Small intestine (tissue), 7 donors: ENCODE results near the gene ORC5. TPM values are rescaled to one million over a fixed set of nuclear protein-coding genes. Genes with fewer than 3 reads are reported as not detected.

Source experiments
- DNase-seq, 2 donors: peaks; one replicate each; pipeline versions ENCODE4 v3.0.0 to v3.0.0-alpha.2; 2013
- FAIRE-seq: peaks from 2 replicates; lab custom pipeline; 2012; peaks lifted over from hg19 to GRCh38; lab: Jason Lieb, UNC
- H3K27ac ChIP-seq, 3 donors: one replicate each; pipeline ENCODE4 v1.5.1; 2013; ENCODE audit warnings: low read length in 2 of 3, mild to moderate bottlenecking in 2 of 3, control low read depth in 1 of 3, inconsistent platforms in 1 of 3, low read depth in 1 of 3, moderate library complexity in 1 of 3
- H3K27me3 ChIP-seq, 3 donors: one replicate each; pipeline ENCODE4 v1.6.1; 2013; ENCODE audit warnings: low read length in 3 of 3, inconsistent platforms in 1 of 3; ENCODE audit not compliant: control insufficient read depth in 3 of 3, insufficient read depth in 3 of 3
- H3K36me3 ChIP-seq, 3 donors: one replicate each; pipeline ENCODE4 v1.6.1; 2013; ENCODE audit warnings: low read length in 3 of 3, inconsistent platforms in 1 of 3, low read depth in 1 of 3, mild to moderate bottlenecking in 1 of 3, moderate library complexity in 1 of 3; ENCODE audit not compliant: control insufficient read depth in 3 of 3, insufficient read depth in 2 of 3
- H3K4me1 ChIP-seq, 3 donors: one replicate each; pipeline ENCODE4 v1.6.1; 2013; ENCODE audit warnings: low read length in 2 of 3, inconsistent platforms in 1 of 3, low read depth in 1 of 3, mild to moderate bottlenecking in 1 of 3, moderate library complexity in 1 of 3; ENCODE audit not compliant: control insufficient read depth in 3 of 3, insufficient read depth in 2 of 3
- H3K4me3 ChIP-seq, 3 donors: one replicate each; pipeline ENCODE4 v1.5.1; 2013; ENCODE audit warnings: low read length in 3 of 3, control low read depth in 1 of 3, inconsistent platforms in 1 of 3, low read depth in 1 of 3, mild to moderate bottlenecking in 1 of 3, moderate library complexity in 1 of 3
- H3K9me3 ChIP-seq, 2 donors: one replicate each; pipeline ENCODE4 v1.6.1; 2013; ENCODE audit warnings: low read depth in 1 of 2, low read length in 1 of 2; ENCODE audit not compliant: control insufficient read depth in 2 of 2, insufficient read depth in 1 of 2
- WGBS, 3 donors: extraction: QIAGEN DNeasy Blood & Tissue Kit; methylation state at CpG; one replicate each; pipeline ENCODE4 v1.1.7; 2013; 5-methylcytosine and 5-hydroxymethylcytosine counted together
- polyA plus RNA-seq, 4 donors: library from polyadenylated mRNA; stranded (reverse) in 3 of 4; unstranded in 1 of 4; fragments of 200-250 nt in 3 of 4; fragments of 120-200 nt in 1 of 4; gene quantifications; one replicate each; pipeline versions ENCODE4 v1.2.1 to v1.2.3, GENCODE V29; 2013
- donor health status: healthy with polysubstance abuse.
- donor health status: control.
- donor health status: control.
- donor health status: Bipolar disorder and iron deficiency.
- donor health status: healthy.

The ORC5 gene
- polyA plus RNA-seq, 4 donors, result 3.8 to 18.4 (median 8.6) TPM

GRCh38 chr7:104123786-104124185 lies 84.0 kb downstream of the ORC5 start:
- FAIRE-seq (no peak), DNase-seq (no peak)
- Histone ChIP-seq H3K4me1 (no peaks in the 10 kb centered on the region), H3K9me3 (no peaks in the 10 kb centered on the region), H3K27me3 (no peaks in the 10 kb centered on the region), H3K36me3 (peaks cover 3 to 6% (median 5%) of the 10 kb centered on the region in 3 donors), H3K4me3 (no peak overlapping the region), H3K27ac (no peak overlapping the region)
- 92 to 96% (median 94%) methylated on average over 3 of the region's 3 CpGs for WGBS, 3 donors

GRCh38 chr7:104113788-104114187 lies 94.0 kb downstream of the ORC5 start:
- DNase-seq (no peak), FAIRE-seq (no peak)
- Histone ChIP-seq H3K4me3 (no peak overlapping the region), H3K9me3 (no peaks in the 10 kb centered on the region), H3K27me3 (no peaks in the 10 kb centered on the region), H3K36me3 (no peaks in the 10 kb centered on the region), H3K27ac (no peak overlapping the region), H3K4me1 (no peaks in the 10 kb centered on the region)
- 85 to 94% (median 92%) methylated on average over 2 of the region's 2 CpGs for WGBS, 3 donors

GRCh38 chr7:104112623-104113022 lies 95.2 kb downstream of the ORC5 start:
- no peaks in the 10 kb centered on the region for H3K9me3 ChIP-seq
- FAIRE-seq, result no peak
- 76 to 85% (median 78%) methylated on average over 1 of the region's 1 CpG for WGBS, 3 donors

GRCh38 chr7:104111271-104111670 lies 96.5 kb downstream of the ORC5 start:
- Histone ChIP-seq H3K27ac (no peak overlapping the region), H3K4me3 (no peak overlapping the region), H3K9me3 (no peaks in the 10 kb centered on the region), H3K36me3 (no peaks in the 10 kb centered on the region), H3K4me1 (no peaks in the 10 kb centered on the region), H3K27me3 (no peaks in the 10 kb centered on the region)
- DNase-seq (no peak), FAIRE-seq (no peak)
- WGBS, 3 donors, result 37 to 45% (median 40%) methylated on average over 2 of the region's 2 CpGs

More at GRCh38 chr7:104112623-104113022, 95.2 kb downstream of the ORC5 start:
- no peak for DNase-seq
- Histone ChIP-seq H3K36me3 (no peaks in the 10 kb centered on the region), H3K4me1 (no peaks in the 10 kb centered on the region), H3K4me3 (no peak overlapping the region), H3K27me3 (no peaks in the 10 kb centered on the region), H3K27ac (no peak overlapping the region)

- Histone ChIP-seq H3K9me3 (no peaks in the 10 kb centered on the region), H3K27ac (no peak overlapping the region), H3K36me3 (no peaks in the 10 kb centered on the region), H3K4me3 (no peak overlapping the region), H3K4me1 (no peaks in the 10 kb centered on the region), H3K27me3 (no peaks in the 10 kb centered on the region)
- DNase-seq (no peak), FAIRE-seq (no peak)
- 71 to 74% (median 73%) methylated on average over 3 of the region's 3 CpGs for WGBS, 3 donors
Measured at GRCh38 chr7:104106108-104106905, 101.5 kb downstream of the ORC5 start.

- WGBS, 3 donors, result 71 to 89% (median 87%) methylated on average over 1 of the region's 1 CpG
- Histone ChIP-seq H3K9me3 (no peaks in the 10 kb centered on the region), H3K4me1 (no peaks in the 10 kb centered on the region), H3K4me3 (no peak overlapping the region), H3K27ac (no peak overlapping the region), H3K36me3 (no peaks in the 10 kb centered on the region), H3K27me3 (peaks cover 0 to 2% (median 0%) of the 10 kb centered on the region in 3 donors)
- FAIRE-seq (no peak), DNase-seq (no peak)
Measured at GRCh38 chr7:104098890-104099289, 108.9 kb downstream of the ORC5 start.

GRCh38 chr7:104096683-104097082 lies 111.1 kb downstream of the ORC5 start:
- no peak overlapping the region for H3K27ac ChIP-seq
- no peaks in the 10 kb centered on the region for H3K36me3 ChIP-seq
- WGBS, 3 donors, result 71 to 83% (median 77%) methylated on average over 6 of the region's 6 CpGs
- H3K4me3 ChIP-seq, result no peak overlapping the region
- H3K9me3 ChIP-seq, result no peaks in the 10 kb centered on the region
- peaks cover 0 to 3% (median 0%) of the 10 kb centered on the region in 3 donors for H3K27me3 ChIP-seq
- H3K4me1 ChIP-seq, result no peaks in the 10 kb centered on the region
- DNase-seq (no peak), FAIRE-seq (no peak)

- no peak overlapping the region for H3K27ac ChIP-seq
- 55 to 70% (median 62%) methylated on average over 6 of the region's 6 CpGs for WGBS, 3 donors
- peaks cover 0 to 3% (median 0%) of the 10 kb centered on the region in 3 donors for H3K27me3 ChIP-seq
- FAIRE-seq, result no peak
- no peaks in the 10 kb centered on the region for H3K9me3 ChIP-seq
- H3K4me1 ChIP-seq, result no peaks in the 10 kb centered on the region
- H3K36me3 ChIP-seq, result no peaks in the 10 kb centered on the region
- no peak for DNase-seq
- no peak overlapping the region for H3K4me3 ChIP-seq
Measured at GRCh38 chr7:104093127-104093526, 114.7 kb downstream of the ORC5 start.
